Upper lobe of left lung (tissue), 4 donors: Measurements from ENCODE around the gene CIB4.

Experiments used
- EP300 ChIP-seq, 4 donors: sonication (generic); formaldehyde crosslinking; IDR thresholded peaks; one replicate each; pipeline ENCODE4 v1.5.1; 2017; ENCODE audit warnings: antibody characterized with exemption in 4 of 4, control low read depth in 2 of 4
- POLR2A ChIP-seq, 4 donors: fragments of 450-650 bp; IDR thresholded peaks; one replicate each; pipeline ENCODE4 v1.5.1; 2016 to 2017; ENCODE audit warnings: antibody characterized with exemption in 4 of 4, mild to moderate bottlenecking in 2 of 4
- POLR2AphosphoS5 ChIP-seq, 2 donors: sonication (generic); formaldehyde crosslinking; IDR thresholded peaks; one replicate each; pipeline ENCODE4 v1.5.1; 2017; ENCODE audit warnings: antibody characterized with exemption in 2 of 2
- TF ChIP-seq, protein P1 (sequence below), 6 experiments: fragments of 450-650 bp in 4 of 6; fragments of 200-600 bp in 2 of 6; sonication (generic) in 2 of 6; IDR thresholded peaks; one replicate each; pipeline ENCODE4 v1.5.1; 2016 to 2019; ENCODE audit warnings: antibody characterized with exemption in 6 of 6

DNA sequence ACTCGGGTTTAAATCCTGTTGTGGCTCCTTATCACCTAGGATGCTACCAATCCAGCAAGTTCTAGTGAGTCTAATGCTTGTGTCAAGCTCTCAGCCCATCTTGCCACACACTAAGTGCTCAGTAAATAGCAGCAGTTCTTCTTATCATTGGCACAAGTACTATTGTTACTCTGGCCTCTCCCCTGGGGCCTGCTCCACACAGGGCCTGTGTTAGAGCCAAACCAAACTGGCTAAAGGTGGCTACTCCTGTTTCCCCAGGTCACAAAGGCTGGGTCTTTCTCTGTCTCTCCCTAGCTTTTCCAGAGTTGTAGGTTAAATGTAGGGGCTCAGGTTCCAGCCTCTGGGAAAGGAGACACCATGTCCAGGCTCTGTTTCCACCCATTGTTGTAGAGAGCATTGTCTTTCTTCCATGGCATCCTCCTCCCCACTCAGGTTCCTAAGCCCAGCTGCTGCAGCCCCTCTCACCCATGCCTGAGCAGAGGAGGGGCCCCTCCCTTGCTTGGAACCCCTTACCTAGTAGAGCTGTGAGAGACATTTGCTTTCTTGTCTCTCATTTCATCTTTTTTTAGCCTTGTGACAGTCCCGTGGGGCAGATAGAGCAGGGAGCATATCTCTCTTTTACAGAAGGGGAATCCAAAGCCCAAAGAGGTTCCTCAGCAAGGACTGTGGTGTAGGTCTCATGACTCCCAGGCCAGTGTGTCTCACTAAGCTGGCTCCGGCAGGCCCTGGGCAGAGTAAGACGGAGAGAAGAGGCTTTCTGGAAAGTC, 106.9 kb downstream of the CIB4 start:
- TF ChIP-seq, protein P1, sequence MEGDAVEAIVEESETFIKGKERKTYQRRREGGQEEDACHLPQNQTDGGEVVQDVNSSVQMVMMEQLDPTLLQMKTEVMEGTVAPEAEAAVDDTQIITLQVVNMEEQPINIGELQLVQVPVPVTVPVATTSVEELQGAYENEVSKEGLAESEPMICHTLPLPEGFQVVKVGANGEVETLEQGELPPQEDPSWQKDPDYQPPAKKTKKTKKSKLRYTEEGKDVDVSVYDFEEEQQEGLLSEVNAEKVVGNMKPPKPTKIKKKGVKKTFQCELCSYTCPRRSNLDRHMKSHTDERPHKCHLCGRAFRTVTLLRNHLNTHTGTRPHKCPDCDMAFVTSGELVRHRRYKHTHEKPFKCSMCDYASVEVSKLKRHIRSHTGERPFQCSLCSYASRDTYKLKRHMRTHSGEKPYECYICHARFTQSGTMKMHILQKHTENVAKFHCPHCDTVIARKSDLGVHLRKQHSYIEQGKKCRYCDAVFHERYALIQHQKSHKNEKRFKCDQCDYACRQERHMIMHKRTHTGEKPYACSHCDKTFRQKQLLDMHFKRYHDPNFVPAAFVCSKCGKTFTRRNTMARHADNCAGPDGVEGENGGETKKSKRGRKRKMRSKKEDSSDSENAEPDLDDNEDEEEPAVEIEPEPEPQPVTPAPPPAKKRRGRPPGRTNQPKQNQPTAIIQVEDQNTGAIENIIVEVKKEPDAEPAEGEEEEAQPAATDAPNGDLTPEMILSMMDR (IDR thresholded peaks at IDR 0.05): no peak
- TF ChIP-seq POLR2A (IDR thresholded peaks at IDR 0.05) (no peak), EP300 (IDR thresholded peaks at IDR 0.05) (no peak), POLR2AphosphoS5 (IDR thresholded peaks at IDR 0.05) (no peak)
